Measurements from ENCODE around the gene ARPP21.

Gene ARPP21

GRCh38 chr3:35737080-35737479 lies 97.8 kb downstream of the ARPP21 start:
- no peak overlapping the region for H3K27ac ChIP-seq
- no peak for TF ChIP-seq ZFX (IDR thresholded peaks at IDR 0.05)
- TF ChIP-seq CTCF (conservative IDR thresholded peaks at IDR 0.05) = no peak

GRCh38 chr3:35737527-35737926 lies 98.2 kb downstream of the ARPP21 start:
- TF ChIP-seq ZFX (IDR thresholded peaks at IDR 0.05) = no peak
- no peak for TF ChIP-seq CTCF (conservative IDR thresholded peaks at IDR 0.05)

GRCh38 chr3:35737934-35738706 lies 98.8 kb downstream of the ARPP21 start:
- no peak overlapping the region for H3K27ac ChIP-seq
- TF ChIP-seq CTCF (conservative IDR thresholded peaks at IDR 0.05) (no peak), ZFX (IDR thresholded peaks at IDR 0.05) (no peak)

More at GRCh38 chr3:35737527-35737926, 98.2 kb downstream of the ARPP21 start:
- H3K27ac ChIP-seq = no peak overlapping the region

GRCh38 chr3:35739181-35739809 lies 100.0 kb downstream of the ARPP21 start:
- no peak for TF ChIP-seq ZFX (IDR thresholded peaks at IDR 0.05)
- no peak for TF ChIP-seq CTCF (conservative IDR thresholded peaks at IDR 0.05)
- no peak overlapping the region for H3K27ac ChIP-seq

- H3K27ac ChIP-seq = no peak overlapping the region
- TF ChIP-seq ZFX (IDR thresholded peaks at IDR 0.05) = no peak
- no peak for TF ChIP-seq CTCF (conservative IDR thresholded peaks at IDR 0.05)
Measured at GRCh38 chr3:35739964-35740527, 100.7 kb downstream of the ARPP21 start.

- no peak overlapping the region for H3K27ac ChIP-seq
- no peak for TF ChIP-seq ZFX (IDR thresholded peaks at IDR 0.05)
- no peak for TF ChIP-seq CTCF (conservative IDR thresholded peaks at IDR 0.05)
Measured at GRCh38 chr3:35743218-35743617, 103.9 kb downstream of the ARPP21 start.

- no peak for TF ChIP-seq CTCF (conservative IDR thresholded peaks at IDR 0.05)
- TF ChIP-seq ZFX (IDR thresholded peaks at IDR 0.05) = no peak
- H3K27ac ChIP-seq = no peak overlapping the region
Measured at GRCh38 chr3:35744419-35744818, 105.1 kb downstream of the ARPP21 start.
